Renal pelvis (tissue), 4 donors: ENCODE data around the gene HSD17B8. TPM values are rescaled to one million over a fixed set of nuclear protein-coding genes. Genes with fewer than 3 reads are reported as not detected.
A peak's percentile ranks its signal among the peaks of the same experiment; 100 is the strongest.
"Not testable (repeated sequence)": the region's sequence is repeated elsewhere in the genome, so short reads cannot be mapped to it uniquely, and the experiment has no call there.

Experiments used
- DNase-seq: peaks from one replicate; pipeline ENCODE4 v3.0.0-alpha.2; 2013
- polyA plus RNA-seq, 3 donors: library from polyadenylated mRNA; unstranded; fragments of 120-200 nt; gene quantifications; one replicate each; pipeline ENCODE4 v1.2.1, GENCODE V29; 2013; ENCODE audit not compliant: insufficient read length in 3 of 3

Gene HSD17B8
- polyA plus RNA-seq, 3 donors = 28.0 to 31.6 (median 31.2) TPM

DNA sequence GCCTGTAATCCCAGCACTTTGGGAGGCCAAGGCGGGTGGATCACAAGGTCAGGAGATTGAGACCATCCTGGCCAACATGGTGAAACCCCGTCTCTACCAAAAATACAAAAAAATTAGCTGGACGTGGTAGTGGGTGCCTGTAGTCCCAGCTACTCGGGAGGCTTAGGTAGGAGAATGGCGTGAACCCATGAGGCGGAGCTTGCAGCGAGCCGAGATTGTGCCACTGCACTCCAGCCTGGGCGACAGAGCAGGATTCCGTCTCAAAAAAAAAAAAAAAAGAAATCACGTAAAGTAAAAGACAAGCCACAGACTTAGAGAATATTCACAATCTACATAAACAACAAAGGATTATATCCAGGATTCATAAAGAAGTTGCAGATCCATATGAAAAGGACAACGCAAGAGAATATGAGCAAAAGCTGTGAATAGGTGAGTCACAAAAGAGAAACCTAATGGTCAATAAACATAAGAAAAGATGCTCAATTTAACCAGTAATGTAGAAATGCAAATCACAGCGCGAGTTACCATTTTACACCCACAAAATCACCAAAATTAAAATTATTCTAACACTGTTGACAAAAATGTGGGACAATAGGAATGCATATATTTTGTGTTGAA lies 22.2 kb downstream of the HSD17B8 start:
- not testable (repeated sequence) for DNase-seq

DNA sequence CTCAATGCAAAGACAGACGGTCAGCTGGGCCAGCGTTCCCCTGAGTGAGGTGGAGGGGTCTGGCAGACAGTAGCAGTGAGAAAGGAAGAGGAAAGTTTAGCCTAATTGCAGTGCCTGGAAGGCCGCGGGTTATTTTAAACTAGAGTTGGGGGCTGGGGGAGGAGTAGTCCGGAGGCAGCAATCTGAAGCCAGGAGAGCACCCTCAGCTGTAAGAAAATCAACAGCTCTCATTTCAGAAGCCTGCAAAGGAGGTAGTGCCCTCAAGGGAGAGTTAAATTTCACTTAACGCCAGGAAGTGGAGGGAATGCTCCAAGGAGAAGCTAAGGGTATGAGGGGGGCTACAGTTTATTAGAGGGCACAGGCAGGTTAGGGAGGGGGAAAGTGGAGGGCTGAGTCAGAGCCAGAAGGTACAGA lies 30.8 kb downstream of the HSD17B8 start:
- DNase-seq = peak; percentile 59

DNA sequence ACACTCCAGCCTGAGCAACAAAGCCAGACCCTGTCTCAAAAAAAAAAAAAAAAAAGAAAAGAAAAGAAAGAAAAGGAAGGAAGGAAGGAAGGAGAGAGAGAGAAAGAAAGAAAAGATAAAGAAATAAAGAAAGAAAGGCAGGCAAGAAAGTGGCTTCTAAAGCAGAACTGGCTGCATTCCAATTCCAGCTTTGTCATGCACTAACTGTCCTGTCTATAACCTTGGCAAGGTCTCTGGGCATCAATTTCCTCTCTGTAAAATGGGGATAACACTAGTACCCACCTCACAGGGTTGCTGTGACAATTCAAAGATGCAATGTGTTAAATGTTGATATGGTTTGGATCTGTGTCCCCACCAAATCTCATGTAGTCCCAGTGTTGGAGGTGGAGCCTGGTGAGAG lies 31.9 kb downstream of the HSD17B8 start:
- DNase-seq = no peak

DNA sequence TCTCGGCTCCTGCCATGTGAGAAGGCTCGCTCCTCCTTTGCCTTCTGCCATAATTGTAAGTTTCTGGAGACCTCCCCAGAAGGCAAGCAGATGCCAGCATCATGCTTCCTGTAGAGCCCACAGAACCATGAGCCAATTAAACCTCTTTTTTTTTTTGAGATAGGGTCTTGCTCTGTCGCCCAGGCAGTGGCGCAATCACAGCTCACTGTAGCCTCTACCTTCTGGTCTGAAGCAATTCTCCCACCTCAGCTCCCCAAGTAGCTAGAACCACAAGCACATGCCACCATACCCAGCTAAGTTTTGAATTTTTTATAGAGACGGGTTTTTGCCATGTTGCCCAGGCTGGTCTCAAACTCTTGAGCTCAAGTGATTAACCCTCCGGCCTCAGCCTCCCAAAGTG lies 32.4 kb downstream of the HSD17B8 start:
- no peak for DNase-seq

DNA sequence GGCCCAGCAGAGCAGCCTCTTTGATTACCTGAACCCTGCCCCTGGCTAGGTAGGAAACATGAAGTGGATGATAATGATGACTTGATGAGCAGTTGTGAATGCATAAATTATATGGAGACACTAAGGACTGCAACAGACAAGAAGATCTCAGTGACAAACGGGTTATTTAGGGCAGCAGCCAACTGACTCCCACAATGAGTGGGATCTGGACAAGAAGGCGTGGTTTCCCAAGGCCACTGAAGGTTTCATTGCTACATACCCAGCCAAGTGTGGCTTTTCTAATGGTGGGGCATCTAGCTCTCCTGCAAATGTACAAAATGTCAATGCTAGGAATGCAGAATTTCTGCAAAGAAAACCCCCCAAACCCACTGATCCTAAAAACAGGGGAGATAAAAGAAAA lies 33.3 kb downstream of the HSD17B8 start:
- peak; percentile 22 for DNase-seq

DNA sequence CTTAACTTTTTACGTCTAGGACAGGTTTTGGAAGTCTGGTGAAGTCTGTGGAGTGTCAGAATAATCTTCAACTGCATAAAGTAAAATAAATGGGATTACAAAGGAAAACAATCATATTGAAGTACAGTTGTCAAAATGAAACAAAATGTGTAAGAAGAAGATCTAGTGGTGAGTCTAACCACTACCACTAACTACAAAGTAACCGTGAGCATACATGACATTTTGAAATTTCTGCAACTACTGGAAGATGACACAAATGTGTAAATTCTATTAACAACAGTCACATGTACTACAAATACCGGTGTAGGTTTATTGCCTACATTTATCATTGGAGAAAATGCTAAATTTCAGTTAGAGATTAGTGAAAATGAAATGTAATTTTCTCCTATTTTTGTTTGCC lies 37.5 kb downstream of the HSD17B8 start:
- DNase-seq = no peak

DNA sequence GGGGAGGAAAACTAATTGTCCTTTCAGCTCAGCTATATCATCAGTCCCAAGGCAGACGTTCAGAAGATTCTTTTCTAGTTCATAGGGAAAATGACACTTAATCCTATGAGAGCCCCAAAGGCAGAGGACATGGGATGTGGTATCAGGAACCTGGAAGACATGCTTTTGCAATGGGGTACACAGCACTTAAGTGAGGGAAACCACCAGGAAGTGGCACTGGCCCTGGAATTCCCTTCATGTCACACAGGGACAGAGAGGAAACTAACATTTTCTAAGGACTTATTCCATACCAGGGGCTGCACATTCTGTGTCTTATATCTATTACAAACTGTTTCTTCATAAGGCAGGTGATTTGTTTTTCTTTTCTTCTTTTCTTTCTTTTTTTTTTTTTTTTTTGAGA lies 39.0 kb downstream of the HSD17B8 start:
- no peak for DNase-seq

DNA sequence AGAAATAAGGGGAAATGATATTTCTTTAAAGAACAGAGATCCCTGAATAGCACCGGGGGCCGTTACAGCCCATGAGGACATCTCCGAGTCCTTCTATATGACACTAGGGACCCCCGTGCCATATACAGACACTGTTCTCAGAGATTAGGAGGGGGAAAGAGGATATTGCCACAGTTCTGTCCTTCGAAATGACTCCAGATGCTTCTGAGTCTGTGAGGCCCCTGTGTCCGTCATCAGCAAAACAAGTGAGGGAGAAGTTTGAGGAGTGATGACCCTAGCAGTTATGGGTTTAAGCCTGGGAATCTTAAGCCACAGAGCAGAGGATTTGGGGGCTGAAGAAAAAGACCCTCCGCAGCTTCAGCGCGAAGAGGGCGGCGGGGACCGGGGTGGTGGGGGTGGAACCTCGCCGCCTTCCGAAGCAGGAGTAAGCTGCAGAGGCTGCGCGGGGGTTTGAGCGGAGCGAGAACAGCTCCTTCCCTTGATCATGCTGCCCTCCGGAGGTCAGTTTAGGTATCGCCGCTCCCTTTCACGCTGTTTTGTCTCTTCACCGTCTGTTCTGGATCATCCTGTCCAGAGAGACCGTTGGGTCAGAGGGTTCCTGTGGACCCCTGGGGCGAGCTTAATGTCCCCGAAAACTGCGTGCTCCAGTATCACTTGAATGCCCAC lies 43.7 kb downstream of the HSD17B8 start:
- DNase-seq = peak; percentile 88

DNA sequence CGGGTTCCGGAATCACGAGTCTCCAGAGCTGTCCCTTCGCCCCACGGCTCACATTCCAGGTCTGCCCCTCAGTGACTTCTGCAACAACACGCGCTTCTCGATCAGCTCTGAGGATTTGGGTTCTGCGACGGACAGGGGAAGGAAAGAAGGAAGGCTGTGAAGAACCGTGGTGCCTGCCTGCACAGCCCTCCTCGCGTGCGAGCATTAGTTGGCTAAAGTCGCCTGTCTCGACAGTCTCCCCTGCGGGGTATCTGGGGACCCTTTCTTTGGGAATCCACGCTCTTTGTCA lies 44.1 kb downstream of the HSD17B8 start:
- no peak for DNase-seq

DNA sequence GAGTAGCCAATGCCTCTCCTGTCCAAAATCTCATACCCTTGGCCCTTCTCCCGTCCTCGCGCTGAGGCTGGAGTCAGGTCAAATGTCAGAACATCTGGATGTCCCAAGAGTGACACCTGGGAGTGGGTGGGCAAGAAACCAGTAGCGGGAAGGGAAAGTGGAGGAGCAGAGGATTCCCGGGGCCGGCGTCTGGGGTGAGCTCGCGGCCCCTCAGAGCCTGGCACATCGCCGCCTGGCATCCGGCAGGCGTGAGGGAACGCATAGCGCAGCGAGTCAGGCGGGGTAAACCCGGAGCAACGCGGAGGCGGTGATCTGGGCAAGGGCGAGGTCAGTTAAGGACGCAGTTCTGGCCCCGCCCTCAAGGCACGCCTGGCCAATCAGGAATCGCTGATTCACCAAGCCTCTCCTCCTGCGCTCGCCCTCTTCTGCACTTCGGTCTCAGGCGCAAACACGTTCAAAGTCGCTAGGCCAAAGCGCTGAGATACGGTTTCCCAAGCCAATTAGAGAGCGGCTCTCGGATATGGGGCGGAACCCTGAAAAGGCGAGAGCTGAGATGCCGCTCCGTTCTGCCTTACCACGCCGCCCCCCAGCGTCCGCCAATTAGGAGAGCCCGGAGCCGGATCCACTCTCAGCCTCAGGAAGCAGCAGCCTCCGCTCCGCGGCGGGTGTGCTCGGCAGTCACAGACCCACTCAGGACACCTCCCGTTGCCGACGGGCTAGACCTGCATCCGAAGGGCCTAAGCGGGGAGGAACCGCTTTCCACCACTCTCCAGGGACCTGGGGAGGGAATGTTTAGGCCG lies 44.7 kb downstream of the HSD17B8 start:
- DNase-seq = peak; percentile 97

DNA sequence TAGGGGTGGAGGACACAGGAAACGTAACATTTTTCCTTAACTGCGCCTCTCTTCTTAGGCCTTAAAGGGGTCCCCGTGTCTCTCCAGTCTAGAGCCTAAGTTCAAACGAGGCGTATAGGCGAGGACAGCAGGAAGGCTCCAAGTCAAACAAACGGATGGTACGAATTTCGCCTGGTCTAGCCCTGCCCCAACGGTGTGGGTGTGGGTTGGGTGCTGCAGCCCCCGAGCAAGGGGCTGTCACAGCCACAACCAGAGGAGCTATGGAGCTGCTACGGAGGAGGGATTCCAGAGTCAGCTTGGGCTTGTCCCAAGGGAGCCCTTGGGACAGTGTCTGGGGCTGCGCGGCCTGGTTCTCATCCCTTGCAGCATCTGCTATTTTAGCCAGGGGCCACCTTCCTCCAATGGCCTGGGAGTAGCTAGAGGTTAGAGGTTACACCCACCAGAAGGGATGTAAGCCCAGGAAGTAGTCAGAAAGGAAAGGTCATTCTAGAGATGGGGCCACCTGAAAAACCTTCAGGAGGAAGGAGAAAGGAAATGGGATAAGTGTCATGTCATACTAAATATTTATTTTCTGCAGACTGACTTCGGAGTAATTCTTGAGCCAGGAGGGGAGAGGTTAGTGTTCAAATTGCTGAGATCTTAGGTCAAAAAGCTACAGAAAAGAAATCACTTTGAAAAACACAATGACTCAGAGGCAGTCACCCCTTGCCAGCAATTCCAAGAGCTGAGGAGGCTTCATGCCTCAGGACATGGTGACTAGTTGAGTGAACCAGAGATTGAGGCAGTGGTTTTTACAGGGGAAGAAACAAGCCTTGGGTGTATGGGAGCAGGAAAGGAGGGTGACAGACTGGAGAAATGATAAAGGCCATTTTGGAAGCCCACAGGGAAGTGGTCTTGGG lies 45.5 kb downstream of the HSD17B8 start:
- no peak for DNase-seq

DNA sequence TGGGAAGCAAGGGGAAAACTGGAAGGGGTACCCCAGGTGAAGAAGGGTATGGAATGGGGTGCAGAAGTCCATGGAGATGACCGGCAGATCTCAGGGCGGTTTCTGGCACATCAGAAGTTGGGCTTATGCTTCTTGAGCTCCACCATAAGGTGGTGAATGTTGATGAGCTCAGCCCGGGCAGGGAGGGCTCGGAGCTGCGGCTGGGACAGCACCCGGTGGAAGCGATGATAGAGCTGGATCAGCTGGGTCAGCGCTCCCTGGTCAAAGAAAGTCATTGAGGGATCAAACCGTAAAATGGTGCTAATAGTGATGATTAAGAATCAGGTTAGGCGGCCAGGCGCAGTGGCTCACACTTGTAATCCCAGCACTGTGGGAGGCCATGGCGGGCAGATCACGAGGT lies 46.3 kb downstream of the HSD17B8 start:
- DNase-seq = no peak

DNA sequence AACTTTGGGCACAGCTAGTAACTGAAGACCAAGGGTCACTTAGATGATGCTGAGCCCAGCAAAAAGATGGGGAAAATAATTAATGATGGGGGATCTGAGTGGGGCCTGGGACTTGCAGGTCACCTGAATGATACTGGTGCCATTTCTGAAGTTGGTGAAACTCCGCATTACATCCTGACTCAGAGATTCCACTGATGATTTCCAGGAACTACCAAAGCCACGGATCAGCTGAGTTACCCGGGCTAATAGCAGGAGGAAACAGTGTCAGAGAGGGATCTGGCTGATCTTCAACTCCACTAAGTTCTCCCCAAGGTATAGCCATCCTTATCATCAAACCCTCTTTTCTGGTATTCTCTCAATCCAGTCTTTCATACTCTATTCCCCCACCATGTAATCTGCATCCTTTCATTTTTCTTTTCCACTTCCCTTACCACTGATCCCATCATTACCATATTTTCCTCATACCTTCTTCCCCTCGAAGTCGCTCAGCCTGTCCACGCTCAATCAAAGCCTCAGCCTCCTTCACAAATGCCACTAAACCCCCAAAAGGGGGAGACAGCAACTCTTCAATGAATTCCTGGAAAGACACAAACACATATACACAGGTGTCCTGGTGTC lies 47.0 kb downstream of the HSD17B8 start:
- no peak for DNase-seq

DNA sequence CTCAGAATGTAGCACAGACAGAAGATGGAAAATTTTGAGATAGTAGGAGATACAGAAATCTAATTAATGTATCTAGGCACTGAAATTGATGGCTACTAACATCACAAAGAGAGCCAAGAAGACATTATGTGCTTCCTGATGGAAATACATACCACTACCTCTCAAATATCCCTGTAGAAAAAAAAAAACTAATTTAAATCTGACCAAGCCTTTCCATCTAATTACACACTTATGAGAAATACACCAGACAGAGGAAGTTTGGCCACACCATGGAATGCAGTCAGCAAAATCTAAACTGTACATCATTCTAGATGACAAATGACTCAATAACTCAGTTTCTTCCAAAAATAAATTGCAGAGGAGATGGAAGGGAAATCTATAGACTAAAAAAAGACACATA lies 48.3 kb downstream of the HSD17B8 start:
- DNase-seq = no peak

DNA sequence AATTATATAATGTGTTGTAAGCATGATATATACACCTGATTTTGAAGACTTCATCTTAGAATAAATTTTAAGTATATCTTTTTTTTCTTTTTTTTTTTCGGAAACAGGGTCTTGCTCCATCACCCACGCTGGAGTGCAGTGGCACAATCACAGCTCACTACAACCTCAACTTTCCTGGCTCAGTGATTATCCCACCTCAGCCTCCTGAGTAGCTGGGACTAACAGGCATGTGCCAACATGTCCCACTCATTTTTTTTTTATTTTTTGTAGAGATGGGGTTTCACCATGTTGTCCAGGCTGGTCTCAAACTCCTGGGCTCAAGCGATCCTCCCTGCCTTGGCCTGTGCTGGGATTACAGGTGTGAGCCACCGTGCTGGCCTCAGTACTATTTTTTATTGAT lies 50.1 kb downstream of the HSD17B8 start:
- no peak for DNase-seq

Other genes starting within 250 kb of the HSD17B8 start
- gene BRD2, start 236.1 kb upstream of the HSD17B8 start, polyA plus RNA-seq = 100 to 1,000 TPM; 297 to 357 (median 329) TPM
- 1 to 10 TPM; 4.4 to 6.1 (median 5.1) TPM for gene HLA-DOA, start 195.1 kb upstream of the HSD17B8 start, polyA plus RNA-seq
- gene HLA-DPA1, start 131.0 kb upstream of the HSD17B8 start, polyA plus RNA-seq = 10 to 100 TPM in 2 of 3 donors, 1 to 10 TPM in 1; 9.8 to 22.0 (median 21.3) TPM
- gene HLA-DPB1, start 128.7 kb upstream of the HSD17B8 start, polyA plus RNA-seq = 10 to 100 TPM; 13.0 to 21.6 (median 19.9) TPM
- gene COL11A2, start 12.2 kb upstream of the HSD17B8 start, polyA plus RNA-seq = 1 to 10 TPM; 4.8 to 7.7 (median 5.8) TPM
- 10 to 100 TPM; 58.1 to 67.5 (median 61.9) TPM for gene RXRB, start 4.0 kb upstream of the HSD17B8 start, polyA plus RNA-seq
- gene SLC39A7, start 3.8 kb upstream of the HSD17B8 start, polyA plus RNA-seq = 100 to 1,000 TPM; 104 to 127 (median 121) TPM
- gene RING1, start 3.8 kb downstream of the HSD17B8 start, polyA plus RNA-seq = 10 to 100 TPM; 61.9 to 65.3 (median 61.9) TPM
- 10 to 100 TPM; 71.3 to 95.2 (median 91.5) TPM for gene VPS52, start 67.2 kb downstream of the HSD17B8 start, polyA plus RNA-seq
- gene RPS18, start 67.4 kb downstream of the HSD17B8 start, polyA plus RNA-seq = 1,000 to 10,000 TPM; 3,032 to 3,633 (median 3,084) TPM
- gene B3GALT4, start 72.5 kb downstream of the HSD17B8 start, polyA plus RNA-seq = 1 to 10 TPM; 5.2 to 5.9 (median 5.3) TPM
- 10 to 100 TPM; 70.0 to 73.9 (median 70.6) TPM for gene WDR46, start 84.6 kb downstream of the HSD17B8 start, polyA plus RNA-seq
- 10 to 100 TPM; 74.9 to 83.0 (median 75.8) TPM for gene PFDN6, start 84.9 kb downstream of the HSD17B8 start, polyA plus RNA-seq
- gene RGL2, start 94.3 kb downstream of the HSD17B8 start, polyA plus RNA-seq = 100 to 1,000 TPM; 121 to 133 (median 130) TPM
- gene TAPBP, start 109.4 kb downstream of the HSD17B8 start, polyA plus RNA-seq = 10 to 100 TPM; 34.8 to 50.6 (median 50.2) TPM
- gene ZBTB22, start 113.1 kb downstream of the HSD17B8 start, polyA plus RNA-seq = 10 to 100 TPM; 26.1 to 27.5 (median 26.2) TPM
- 10 to 100 TPM; 57.2 to 64.0 (median 58.2) TPM for gene DAXX, start 118.3 kb downstream of the HSD17B8 start, polyA plus RNA-seq
- gene KIFC1, start 187.2 kb downstream of the HSD17B8 start, polyA plus RNA-seq = 10 to 100 TPM; 42.2 to 54.6 (median 43.3) TPM
- 10 to 100 TPM; 68.7 to 82.5 (median 74.8) TPM for gene PHF1, start 206.4 kb downstream of the HSD17B8 start, polyA plus RNA-seq
- gene CUTA, start 213.5 kb downstream of the HSD17B8 start, polyA plus RNA-seq = 100 to 1,000 TPM; 225 to 264 (median 238) TPM
- gene SYNGAP1, start 215.4 kb downstream of the HSD17B8 start, polyA plus RNA-seq = 10 to 100 TPM; 31.5 to 40.8 (median 37.8) TPM
- gene ZBTB9, start 249.9 kb downstream of the HSD17B8 start, polyA plus RNA-seq = 10 to 100 TPM; 13.7 to 16.4 (median 14.9) TPM